ENCODE measurements around the gene CEP57. TPM values are rescaled to one million over a fixed set of nuclear protein-coding genes. Genes with fewer than 3 reads are reported as not detected.
A peak's percentile ranks its signal among the peaks of the same experiment; 100 is the strongest.

CEP57 gene
- polyA plus RNA-seq, 1 donor (not counting 4 experiments of a cell fraction or from before 2014, with no cell fraction given) = 27.1 TPM

DNA sequence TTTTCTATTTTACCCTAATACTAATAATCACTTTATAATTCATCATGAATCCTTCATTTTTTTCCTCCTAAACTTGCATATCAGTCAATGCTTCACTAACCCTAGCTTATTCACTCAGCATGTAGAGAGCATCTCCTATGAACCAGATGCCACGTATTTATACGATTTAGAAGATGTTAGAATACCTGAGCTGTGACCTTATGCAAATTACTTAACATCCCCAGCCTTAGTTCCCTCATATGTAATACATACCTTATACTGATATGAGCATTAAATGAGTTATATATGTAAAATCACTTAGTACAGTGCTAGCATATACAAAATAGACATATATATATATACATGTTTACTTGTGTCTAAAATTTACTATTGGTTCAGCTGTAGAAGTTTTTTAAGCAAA is 9.8 kb upstream of the CEP57 start:
- H3K27me3 ChIP-seq (ENCODE audit: control insufficient read depth, extremely low read depth, insufficient read depth, low read length) = no peaks in the 10 kb centered on the region
- TF ChIP-seq CTCF (optimal IDR thresholded peaks at IDR 0.05 in 1 of 3, IDR thresholded peaks at IDR 0.05 in 1 of 3, conservative IDR thresholded peaks at IDR 0.05 in 1 of 3; ENCODE audit: extremely low read depth in 1 of 3, insufficient read depth in 2 of 3, low read length in 3 of 3) (no peak), EZH2 (IDR thresholded peaks at IDR 0.05; ENCODE audit: low read length) (no peak)
- H3K79me2 ChIP-seq (ENCODE audit: control insufficient read depth, insufficient read depth, low read length) = no peaks in the 10 kb centered on the region
- H2AFZ ChIP-seq (ENCODE audit: control insufficient read depth, low read length) = no peak overlapping the region
- no peak overlapping the region for H3K4me3 ChIP-seq (ENCODE audit: control insufficient read depth in 2 of 3, extremely low read depth in 1 of 3, insufficient read depth in 2 of 3, low read depth in 1 of 3, low read length in 3 of 3)
- DNase-seq (ENCODE audit: low read depth, low spot score) (no peak), FAIRE-seq (no peak)
- peaks cover 11 to 21% of the 10 kb centered on the region in 2 experiments for H3K36me3 ChIP-seq (ENCODE audit: control insufficient read depth in 2 of 2, extremely low read depth in 1 of 2, insufficient read depth in 2 of 2, low read length in 2 of 2)
- H4K20me1 ChIP-seq (ENCODE audit: control insufficient read depth, extremely low read depth, insufficient read depth, low read length) = no peaks in the 10 kb centered on the region
- no peak overlapping the region for H3K4me2 ChIP-seq (ENCODE audit: control insufficient read depth, extremely low read depth, insufficient read depth, low read depth, low read length)
- no peaks in the 10 kb centered on the region for H3K4me1 ChIP-seq (ENCODE audit: control insufficient read depth, extremely low read depth, insufficient read depth, low read length)
- H3K9me1 ChIP-seq (ENCODE audit: control insufficient read depth, extremely low read depth, insufficient read depth, low read length) = no peaks in the 10 kb centered on the region
- no peak overlapping the region for H3K27ac ChIP-seq (ENCODE audit: control insufficient read depth, insufficient read depth, low read length)
- no peaks in the 10 kb centered on the region for H3K9me3 ChIP-seq (ENCODE audit: control insufficient read depth, low read depth, low read length)
- H3K9ac ChIP-seq (ENCODE audit: control insufficient read depth, extremely low read depth, insufficient read depth, low read length) = no peak overlapping the region
- dilution Hi-C loops (cut with MboI; ENCODE audit: extremely low pct_ligation_motif_present, low sequenced_read_pairs) = no loop called here

DNA sequence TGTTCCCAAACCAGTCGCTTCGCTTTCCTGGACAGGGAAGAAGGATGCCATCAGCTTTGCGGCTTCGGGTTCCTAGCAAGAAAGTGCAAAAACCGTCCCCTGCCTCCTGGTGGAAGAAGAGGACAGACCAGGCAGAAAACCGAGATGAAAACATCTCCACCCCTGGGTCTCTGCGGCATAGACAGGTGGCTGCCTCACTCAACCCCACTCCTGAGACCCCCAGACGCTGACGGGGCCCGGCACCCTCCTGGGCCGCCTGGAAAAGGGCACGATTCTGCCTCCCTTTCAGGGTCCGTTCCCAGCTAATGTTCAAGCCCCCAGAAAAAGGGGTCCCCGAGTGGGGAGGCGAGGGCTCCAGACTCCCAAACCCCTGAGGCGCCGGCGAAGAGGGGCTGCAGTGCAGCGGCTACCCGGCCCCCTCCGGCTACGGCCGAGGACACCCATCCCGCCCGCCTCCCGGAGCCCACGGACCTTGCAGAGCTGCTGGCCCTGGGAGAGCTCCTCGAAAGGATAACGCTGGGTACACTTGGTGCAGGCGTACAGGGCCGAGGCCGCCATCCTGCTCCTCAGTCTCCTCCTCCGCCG is 1.3 kb upstream of the CEP57 start:
- TF ChIP-seq EZH2 (IDR thresholded peaks at IDR 0.05; ENCODE audit: low read length) = no peak
- peak in 2 of 3 experiments; percentile 12 to 26 for TF ChIP-seq CTCF (optimal IDR thresholded peaks at IDR 0.05 in 1 of 3, IDR thresholded peaks at IDR 0.05 in 1 of 3, conservative IDR thresholded peaks at IDR 0.05 in 1 of 3; ENCODE audit: extremely low read depth in 1 of 3, insufficient read depth in 2 of 3, low read length in 3 of 3)

More for the DNA sequence above, 1.3 kb upstream of the CEP57 start:
- Histone ChIP-seq H3K36me3 (ENCODE audit: control insufficient read depth in 2 of 2, extremely low read depth in 1 of 2, insufficient read depth in 2 of 2, low read length in 2 of 2) (peaks cover 0 to 2% of the 10 kb centered on the region in 2 experiments), H4K20me1 (ENCODE audit: control insufficient read depth, extremely low read depth, insufficient read depth, low read length) (no peaks in the 10 kb centered on the region), H3K9me1 (ENCODE audit: control insufficient read depth, extremely low read depth, insufficient read depth, low read length) (no peaks in the 10 kb centered on the region), H3K27ac (ENCODE audit: control insufficient read depth, insufficient read depth, low read length) (peak overlapping the region; percentile 96), H3K4me2 (ENCODE audit: control insufficient read depth, extremely low read depth, insufficient read depth, low read depth, low read length) (peak overlapping the region; percentile 87), H3K9me3 (ENCODE audit: control insufficient read depth, low read depth, low read length) (no peaks in the 10 kb centered on the region), H3K4me1 (ENCODE audit: control insufficient read depth, extremely low read depth, insufficient read depth, low read length) (peaks cover 17% of the 10 kb centered on the region), H3K9ac (ENCODE audit: control insufficient read depth, extremely low read depth, insufficient read depth, low read length) (peak overlapping the region; percentile 95), H3K79me2 (ENCODE audit: control insufficient read depth, insufficient read depth, low read length) (peaks cover 39% of the 10 kb centered on the region), H3K27me3 (ENCODE audit: control insufficient read depth, extremely low read depth, insufficient read depth, low read length) (no peaks in the 10 kb centered on the region), H2AFZ (ENCODE audit: control insufficient read depth, low read length) (peak overlapping the region; percentile 85), H3K4me3 (ENCODE audit: control insufficient read depth in 2 of 3, extremely low read depth in 1 of 3, insufficient read depth in 2 of 3, low read depth in 1 of 3, low read length in 3 of 3) (peak overlapping the region; percentile 80 to 94 (median 94))
- DNase-seq (ENCODE audit: low read depth, low spot score) (no peak), FAIRE-seq (no peak)
- dilution Hi-C loops (cut with MboI; ENCODE audit: extremely low pct_ligation_motif_present, low sequenced_read_pairs) = no loop called here
